ENCODE data around the gene SUGT1.

GRCh38 chr13:52695856-52696255 lies 43.2 kb downstream of the SUGT1 start:
- TF ChIP-seq, protein P1, sequence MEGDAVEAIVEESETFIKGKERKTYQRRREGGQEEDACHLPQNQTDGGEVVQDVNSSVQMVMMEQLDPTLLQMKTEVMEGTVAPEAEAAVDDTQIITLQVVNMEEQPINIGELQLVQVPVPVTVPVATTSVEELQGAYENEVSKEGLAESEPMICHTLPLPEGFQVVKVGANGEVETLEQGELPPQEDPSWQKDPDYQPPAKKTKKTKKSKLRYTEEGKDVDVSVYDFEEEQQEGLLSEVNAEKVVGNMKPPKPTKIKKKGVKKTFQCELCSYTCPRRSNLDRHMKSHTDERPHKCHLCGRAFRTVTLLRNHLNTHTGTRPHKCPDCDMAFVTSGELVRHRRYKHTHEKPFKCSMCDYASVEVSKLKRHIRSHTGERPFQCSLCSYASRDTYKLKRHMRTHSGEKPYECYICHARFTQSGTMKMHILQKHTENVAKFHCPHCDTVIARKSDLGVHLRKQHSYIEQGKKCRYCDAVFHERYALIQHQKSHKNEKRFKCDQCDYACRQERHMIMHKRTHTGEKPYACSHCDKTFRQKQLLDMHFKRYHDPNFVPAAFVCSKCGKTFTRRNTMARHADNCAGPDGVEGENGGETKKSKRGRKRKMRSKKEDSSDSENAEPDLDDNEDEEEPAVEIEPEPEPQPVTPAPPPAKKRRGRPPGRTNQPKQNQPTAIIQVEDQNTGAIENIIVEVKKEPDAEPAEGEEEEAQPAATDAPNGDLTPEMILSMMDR (IDR thresholded peaks at IDR 0.05; ENCODE audit: borderline replicate concordance, extremely low read depth, low read length, poor library complexity, severe bottlenecking), result no peak
- TF ChIP-seq EZH2 (IDR thresholded peaks at IDR 0.05; ENCODE audit: borderline replicate concordance, low read depth, low read length, severe bottlenecking), result no peak

All from DND-41 (cell line).